ENCODE data around the gene KPNA6. TPM values are rescaled to one million over a fixed set of nuclear protein-coding genes. Genes with fewer than 3 reads are reported as not detected.
"Not testable (repeated sequence)": the region's sequence is repeated elsewhere in the genome, so short reads cannot be mapped to it uniquely, and the experiment has no call there.

The KPNA6 gene
- total and polyA plus RNA-seq, 5 experiments from 2014 or later: 26.5 to 66.4 (median 31.9) TPM

GRCh38 chr1:32150847-32151246 lies 43.0 kb downstream of the KPNA6 start:
- Mint-ChIP-seq H3K9me3 (peaks cover 0 to 25% (median 10%) of the 10 kb centered on the region in 9 donors), H3K36me3 (peaks cover 0 to 47% (median 25%) of the 10 kb centered on the region in 3 donors), H3K27ac (peak overlapping the region in 1 of 10 donors; percentile 59), H3K27me3 (no peaks in the 10 kb centered on the region), H3K4me1 (peaks cover 13 to 34% (median 23%) of the 10 kb centered on the region in 4 donors), H3K4me3 (no peak overlapping the region)
- ATAC-seq: no peak
- POLR2A ChIA-PET: no interaction called here
- no peak for DNase-seq

DNA sequence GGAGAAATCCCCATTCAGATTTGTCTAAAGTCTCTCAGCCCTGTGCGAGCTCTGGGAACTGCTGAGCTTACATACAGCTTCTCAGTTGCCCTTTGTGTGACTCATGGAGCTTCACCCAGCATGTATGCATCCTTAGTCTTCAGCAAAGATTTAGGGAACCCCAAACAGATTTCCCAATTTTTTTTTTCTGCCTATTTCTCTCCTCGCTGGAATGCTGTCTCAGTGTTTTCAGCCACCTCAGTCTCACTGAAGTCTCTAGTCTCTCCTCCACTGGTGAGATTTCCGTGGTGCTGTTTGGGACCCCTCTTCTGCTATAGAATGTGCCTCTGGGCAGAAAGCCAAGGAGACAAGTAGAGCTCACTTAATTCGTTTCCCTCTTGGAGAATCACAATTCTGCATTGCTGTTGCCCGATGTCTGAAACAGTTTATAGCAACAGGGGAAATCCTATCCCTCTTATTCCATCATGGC lies 43.5 kb downstream of the KPNA6 start:
- H3K4me1 Mint-ChIP-seq: peaks cover 13 to 30% (median 22%) of the 10 kb centered on the region in 4 donors
- no peak for DNase-seq
- H3K27ac Mint-ChIP-seq: peak overlapping the region in 1 of 10 donors; percentile 33
- H3K9me3 Mint-ChIP-seq: peaks cover 0 to 25% (median 10%) of the 10 kb centered on the region in 9 donors
- POLR2A ChIA-PET: no interaction called here
- H3K27me3 Mint-ChIP-seq: no peaks in the 10 kb centered on the region
- peaks cover 4 to 52% (median 28%) of the 10 kb centered on the region in 3 donors for H3K36me3 Mint-ChIP-seq
- ATAC-seq: no peak
- H3K4me3 Mint-ChIP-seq: no peak overlapping the region

- H3K36me3 Mint-ChIP-seq: peaks cover 13 to 96% (median 37%) of the 10 kb centered on the region in 3 donors
- no peaks in the 10 kb centered on the region for H3K27me3 Mint-ChIP-seq
- POLR2A ChIA-PET: no interaction called here
- H3K4me1 Mint-ChIP-seq: peaks cover 0 to 3% (median under 1%) of the 10 kb centered on the region in 4 donors
- H3K9me3 Mint-ChIP-seq: no peaks in the 10 kb centered on the region
- H3K4me3 Mint-ChIP-seq: no peak overlapping the region
- ATAC-seq (no peak), DNase-seq (no peak)
- peak overlapping the region in 2 of 10 donors; percentile 34 to 41 for H3K27ac Mint-ChIP-seq
Measured at GRCh38 chr1:32159189-32159588, 51.3 kb downstream of the KPNA6 start.

DNA sequence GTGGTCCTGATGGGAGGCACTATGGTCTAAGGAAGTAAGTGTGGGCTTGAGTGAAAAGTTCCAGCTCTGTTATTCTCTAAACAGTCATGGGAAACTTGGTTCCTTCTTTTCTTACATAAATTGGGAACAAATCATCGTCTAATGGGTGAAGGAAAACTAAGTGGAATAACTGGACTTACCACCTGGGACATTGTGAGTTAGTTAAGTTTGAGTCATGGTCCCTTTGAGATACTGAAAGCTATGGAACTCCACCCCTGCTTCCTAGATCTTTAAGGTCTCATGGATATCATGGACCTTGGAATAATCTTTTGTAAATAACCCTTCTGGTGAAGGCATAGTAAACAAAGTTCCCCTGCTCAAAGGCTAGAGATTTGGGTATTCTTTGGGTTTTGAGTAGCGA lies 55.5 kb downstream of the KPNA6 start:
- ATAC-seq (no peak), DNase-seq (no peak)
- Mint-ChIP-seq H3K4me1 (no peaks in the 10 kb centered on the region), H3K36me3 (peaks cover 5 to 95% (median 33%) of the 10 kb centered on the region in 3 donors), H3K9me3 (no peaks in the 10 kb centered on the region), H3K27ac (peak overlapping the region in 4 of 10 donors; percentile 5 to 72 (median 30)), H3K27me3 (no peaks in the 10 kb centered on the region), H3K4me3 (no peak overlapping the region)
- POLR2A ChIA-PET: interaction anchor here (0.7 kb wide), 1 partner anchor 38 kb away, joined by 3 read pairs; no protein-coding TSS in a partner anchor

- H3K27ac Mint-ChIP-seq, H3K4me3 Mint-ChIP-seq, H3K27me3 Mint-ChIP-seq, POLR2A ChIA-PET, H3K4me1 Mint-ChIP-seq, ATAC-seq, DNase-seq, H3K9me3 Mint-ChIP-seq: not testable (repeated sequence)
- H3K36me3 Mint-ChIP-seq: peaks cover 6 to 89% (median 36%) of the 10 kb centered on the region in 3 donors
Measured at GRCh38 chr1:32165633-32166032, 57.8 kb downstream of the KPNA6 start.

DNA sequence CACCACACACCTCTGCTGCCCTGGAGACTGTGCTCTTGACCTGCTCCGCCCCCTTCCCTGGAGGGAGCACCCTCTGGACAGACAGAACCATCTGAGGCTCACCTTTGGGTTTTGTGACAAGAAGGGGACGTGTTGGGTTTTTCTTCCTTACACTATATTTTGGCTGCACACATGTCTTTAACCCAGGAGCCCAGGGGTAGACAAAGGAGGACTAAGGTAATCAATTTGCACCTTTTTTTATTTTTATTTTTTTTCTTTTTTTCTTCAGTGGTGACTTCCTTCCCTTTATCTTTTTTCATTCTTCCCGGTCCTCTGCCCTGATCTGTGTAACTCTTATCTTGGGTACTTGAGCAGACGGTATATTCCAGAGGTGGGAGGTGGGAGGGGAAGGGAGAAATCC lies 63.1 kb downstream of the KPNA6 start:
- H3K27ac Mint-ChIP-seq: no peak overlapping the region
- no peaks in the 10 kb centered on the region for H3K9me3 Mint-ChIP-seq
- DNase-seq (no peak), ATAC-seq (no peak)
- H3K4me1 Mint-ChIP-seq: peaks cover 9 to 18% (median 16%) of the 10 kb centered on the region in 4 donors
- H3K36me3 Mint-ChIP-seq: peaks cover 6 to 72% (median 24%) of the 10 kb centered on the region in 3 donors
- POLR2A ChIA-PET: interaction anchor here (0.8 to 1.6 kb wide), 2 partner anchors 9 to 45 kb away, joined by 3 read pairs; no protein-coding TSS in a partner anchor
- no peak overlapping the region for H3K4me3 Mint-ChIP-seq
- H3K27me3 Mint-ChIP-seq: no peaks in the 10 kb centered on the region

DNA sequence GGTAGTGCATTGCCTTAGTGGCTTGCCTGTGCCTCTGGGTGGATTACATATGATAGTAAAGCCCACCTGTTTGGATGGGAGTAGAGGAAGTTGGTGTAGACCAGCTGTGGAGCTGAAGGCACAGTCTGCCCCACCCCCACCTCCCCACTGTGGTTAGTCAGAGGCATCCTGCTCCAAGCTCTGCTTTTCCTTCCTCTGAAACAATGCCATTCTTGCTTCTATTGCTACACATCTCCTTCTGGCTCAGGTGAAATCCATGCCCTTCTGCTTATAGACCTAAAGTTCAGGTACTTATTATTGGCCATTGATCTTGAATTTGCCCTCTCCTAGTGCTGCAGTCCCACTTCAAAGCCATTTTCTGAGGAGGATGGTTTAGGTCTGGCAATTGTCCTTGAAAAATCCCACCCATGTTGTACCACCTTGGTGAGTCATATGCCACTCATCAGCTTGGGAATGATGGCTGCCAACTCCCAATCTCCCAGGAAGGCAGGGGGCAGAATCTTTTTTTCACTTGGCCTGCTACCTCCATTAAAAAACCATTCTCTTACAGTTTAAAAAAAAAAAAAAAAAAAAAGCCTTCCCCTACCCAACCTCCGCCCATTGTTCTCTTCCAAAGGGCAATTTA lies 64.9 kb downstream of the KPNA6 start:
- Mint-ChIP-seq H3K9me3 (no peaks in the 10 kb centered on the region), H3K36me3 (peaks cover 6 to 56% (median 20%) of the 10 kb centered on the region in 3 donors), H3K4me3 (peak overlapping the region in 1 of 10 donors; percentile 17), H3K27me3 (no peaks in the 10 kb centered on the region), H3K4me1 (peaks cover 10 to 18% (median 16%) of the 10 kb centered on the region in 4 donors), H3K27ac (peak overlapping the region in 7 of 10 donors; percentile 28 to 92 (median 47))
- POLR2A ChIA-PET: interaction anchor here (0.5 to 1.6 kb wide), 3 partner anchors 43 to 165 kb away, joined by 3 to 4 read pairs (median 3); no protein-coding TSS in a partner anchor
- ATAC-seq (no peak), DNase-seq (no peak)

DNA sequence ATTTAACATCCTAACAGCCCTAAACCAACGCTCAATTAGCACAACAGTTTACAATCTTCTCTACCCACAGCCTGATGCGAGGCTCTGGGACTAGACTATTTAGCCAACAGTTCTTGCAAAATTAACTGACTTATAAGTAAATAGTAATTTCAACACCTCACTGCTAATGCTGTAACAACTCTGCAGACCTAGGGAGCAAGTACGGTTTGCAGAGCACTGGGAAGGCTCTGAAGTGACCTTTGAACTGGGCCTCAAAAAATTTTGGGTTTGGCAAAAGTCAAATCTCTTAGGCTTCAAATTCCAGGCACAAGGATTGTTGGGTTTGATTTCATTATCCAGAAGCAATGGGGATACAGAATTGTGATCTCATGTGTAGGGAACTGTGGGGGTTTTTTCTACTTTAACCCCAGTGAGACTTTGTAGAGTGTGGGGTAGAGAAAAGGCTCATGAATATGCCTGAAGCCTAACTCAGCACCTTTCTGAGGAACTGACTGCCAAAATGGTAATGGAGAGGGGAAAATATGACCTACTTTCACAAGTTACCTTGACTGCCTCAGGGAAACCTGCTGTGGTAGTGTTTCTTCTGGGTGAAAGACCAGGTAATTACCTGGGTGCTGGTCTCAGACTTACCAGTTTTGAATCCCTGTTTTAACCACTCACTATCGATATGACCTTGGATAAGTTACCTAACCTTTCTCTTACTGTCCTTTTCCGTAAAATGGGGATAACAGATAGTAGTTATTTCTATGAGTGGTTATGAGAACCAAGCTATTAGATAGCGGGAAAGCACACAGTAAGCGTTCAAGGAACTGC lies 70.7 kb downstream of the KPNA6 start:
- H3K27me3 Mint-ChIP-seq: no peaks in the 10 kb centered on the region
- H3K4me1 Mint-ChIP-seq: peaks cover 24 to 39% (median 32%) of the 10 kb centered on the region in 4 donors
- ATAC-seq (no peak), DNase-seq (no peak)
- H3K27ac Mint-ChIP-seq: peak overlapping the region; percentile 85 to 98 (median 95)
- no peaks in the 10 kb centered on the region for H3K9me3 Mint-ChIP-seq
- peaks cover 0 to 28% (median 0%) of the 10 kb centered on the region in 3 donors for H3K36me3 Mint-ChIP-seq
- peak overlapping the region; percentile 84 to 95 (median 90) for H3K4me3 Mint-ChIP-seq
- POLR2A ChIA-PET: interaction anchor here (0.6 to 3.6 kb wide), 23 partner anchors 9 to 473 kb away, joined by 3 to 23 read pairs (median 5); partner anchors contain the start of genes BSDC1, CCDC28B, HDAC1 and IQCC

DNA sequence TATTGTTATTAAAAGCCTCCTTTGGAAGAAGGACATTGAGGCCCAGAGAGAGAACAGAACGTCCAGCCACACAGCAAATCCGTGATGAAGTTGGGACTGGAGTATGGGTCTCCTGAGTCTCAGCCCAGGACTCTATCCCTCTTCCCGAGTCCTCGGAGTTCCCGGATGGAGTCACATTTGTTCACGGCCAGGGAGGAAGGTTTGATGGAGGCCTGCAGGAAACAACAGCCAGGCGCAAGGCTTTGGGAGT lies 71.3 kb downstream of the KPNA6 start:
- POLR2A ChIA-PET: interaction anchor here (0.6 to 3.6 kb wide), 24 partner anchors 9 to 472 kb away, joined by 3 to 23 read pairs (median 4); partner anchors contain the start of genes BSDC1, CCDC28B, HDAC1 and IQCC

DNA sequence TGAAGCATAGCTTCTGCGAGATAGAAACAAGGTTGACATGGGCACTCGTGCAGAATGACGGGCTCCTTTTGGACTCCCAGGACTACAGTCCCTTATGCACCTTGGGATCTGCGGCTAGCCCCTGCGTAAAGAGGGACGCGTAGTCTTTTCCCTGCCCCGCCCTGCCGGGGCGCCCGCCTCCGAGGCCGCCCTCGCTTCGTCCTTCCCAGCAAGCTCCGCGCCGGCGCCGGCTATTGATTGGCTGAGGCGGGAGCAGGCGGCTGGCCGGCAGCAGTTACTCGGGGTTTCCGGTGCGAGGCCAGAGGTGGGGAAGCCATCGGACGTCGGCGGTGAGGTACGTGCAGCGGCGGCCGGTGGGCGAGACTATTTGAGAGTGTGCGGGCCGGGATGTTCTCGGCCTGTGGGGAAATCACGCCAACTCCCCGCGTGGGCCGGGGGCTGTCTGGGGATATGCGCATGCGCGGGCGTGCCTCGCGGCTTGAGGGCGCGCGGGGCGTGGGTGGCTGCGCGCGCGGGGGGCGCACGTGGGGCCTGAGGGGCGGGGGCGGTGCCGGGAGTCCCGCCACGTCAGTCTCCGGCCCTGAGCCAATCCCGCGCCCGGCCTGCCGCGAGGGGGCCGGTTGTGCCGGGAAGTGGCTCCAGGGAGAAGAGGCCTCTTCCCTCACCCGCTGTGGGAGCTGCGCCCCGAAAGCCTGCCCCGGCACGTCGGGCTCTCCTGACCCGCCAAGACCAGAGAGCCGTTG lies 71.8 kb downstream of the KPNA6 start, which contains the start of gene TXLNA:
TSS of gene TXLNA (plus strand) at position 233 of the 743 bp plus-strand sequence. CDS start 671 bp downstream, outside the sequence.
- H3K36me3 Mint-ChIP-seq: peaks cover 0 to 34% (median 3%) of the 10 kb centered on the region in 3 donors
- peaks cover 27 to 49% (median 42%) of the 10 kb centered on the region in 4 donors for H3K4me1 Mint-ChIP-seq
- DNase-seq: peak; percentile 76 to 93 (median 88)
- POLR2A ChIA-PET: interaction anchor here (0.6 to 3.6 kb wide), 31 partner anchors 8 to 472 kb away, joined by 3 to 23 read pairs (median 4); partner anchors contain the start of genes BSDC1, CCDC28B, HDAC1 and IQCC
- H3K27me3 Mint-ChIP-seq: no peaks in the 10 kb centered on the region
- no peaks in the 10 kb centered on the region for H3K9me3 Mint-ChIP-seq
- H3K27ac Mint-ChIP-seq: peak within 1 kb of the TSS; percentile 85 to 98 (median 95)
- peak; percentile 87 to 88 for ATAC-seq
- H3K4me3 Mint-ChIP-seq: peak within 1 kb of the TSS; percentile 86 to 95 (median 91)

More for the DNA sequence above, 71.3 kb downstream of the KPNA6 start:
- DNase-seq: no peak
- no peaks in the 10 kb centered on the region for H3K27me3 Mint-ChIP-seq
- peaks cover 26 to 44% (median 37%) of the 10 kb centered on the region in 4 donors for H3K4me1 Mint-ChIP-seq
- no peaks in the 10 kb centered on the region for H3K9me3 Mint-ChIP-seq
- ATAC-seq: no peak
- peak overlapping the region; percentile 85 to 98 (median 95) for H3K27ac Mint-ChIP-seq
- H3K36me3 Mint-ChIP-seq: peaks cover 0 to 33% (median 0%) of the 10 kb centered on the region in 3 donors
- H3K4me3 Mint-ChIP-seq: peak overlapping the region; percentile 84 to 95 (median 90)

GRCh38 chr1:32180186-32181060 lies 72.6 kb downstream of the KPNA6 start:
- DNase-seq (peak in 5 of 10 donors; percentile 19 to 68 (median 29)), ATAC-seq (peak in 1 of 2 donors; percentile 13)
- POLR2A ChIA-PET: interaction anchor here (0.7 to 3.6 kb wide), 16 partner anchors 9 to 156 kb away, joined by 3 to 23 read pairs (median 6); partner anchors contain the start of genes CCDC28B, HDAC1, IQCC and KPNA6
- H3K27ac Mint-ChIP-seq: peak overlapping the region; percentile 83 to 95 (median 88)
- no peaks in the 10 kb centered on the region for H3K9me3 Mint-ChIP-seq
- peaks cover 30 to 54% (median 48%) of the 10 kb centered on the region in 4 donors for H3K4me1 Mint-ChIP-seq
- H3K36me3 Mint-ChIP-seq: peaks cover 0 to 39% (median 5%) of the 10 kb centered on the region in 3 donors
- H3K27me3 Mint-ChIP-seq: no peaks in the 10 kb centered on the region
- H3K4me3 Mint-ChIP-seq: peak overlapping the region; percentile 85 to 95 (median 91)
